GM23338 (cell line): ENCODE data around the gene SMURF2. TPM values are rescaled to one million over a fixed set of nuclear protein-coding genes. Genes with fewer than 3 reads are reported as not detected.

Experiments used
- ATAC-seq: fragments of 200-7000 bp; cut with Tn5 transposase; 3 replicates; pipeline ENCODE4 v1.9.1; 2020
- DNase-seq: peaks from one replicate; pipeline ENCODE4 v3.0.0-alpha.2; 2015; ENCODE audit warnings: low spot score
- H2AFZ ChIP-seq: fragments of 200-600 bp; sonication (generic); 2 replicates; pipeline ENCODE4 v1.8.0; 2016; ENCODE audit warnings: antibody characterized with exemption, mild to moderate bottlenecking, moderate library complexity
- H3F3A ChIP-seq: fragments of 200-600 bp; sonication (generic); replicated peaks from 2 replicates; pipeline ENCODE4 v1.8.0; 2017; ENCODE audit warnings: antibody characterized with exemption, mixed run types, low read depth
- H3K27ac ChIP-seq: fragments of 200-600 bp; sonication (generic); 2 replicates; pipeline ENCODE4 v1.6.1; 2016; ENCODE audit warnings: low read depth
- H3K27me3 ChIP-seq: fragments of 200-600 bp; sonication (generic); 2 replicates; pipeline ENCODE4 v1.8.0; 2016; ENCODE audit warnings: mild to moderate bottlenecking, mixed run types, moderate library complexity; ENCODE audit not compliant: insufficient read depth
- H3K36me3 ChIP-seq: fragments of 200-600 bp; sonication (generic); 2 replicates; pipeline ENCODE4 v1.8.0; 2016; ENCODE audit warnings: mild to moderate bottlenecking; ENCODE audit not compliant: insufficient read depth
- H3K4me1 ChIP-seq: fragments of 200-600 bp; sonication (generic); 2 replicates; pipeline ENCODE4 v1.8.0; 2016; ENCODE audit warnings: mild to moderate bottlenecking, moderate library complexity; ENCODE audit not compliant: insufficient read depth
- H3K4me2 ChIP-seq: fragments of 200-600 bp; sonication (generic); 2 replicates; pipeline ENCODE4 v1.7.1; 2017; ENCODE audit warnings: mixed run types
- H3K4me3 ChIP-seq: fragments of 200-600 bp; sonication (generic); 2 replicates; pipeline ENCODE4 v1.6.1; 2016; ENCODE audit warnings: mixed run types
- H3K79me2 ChIP-seq: fragments of 200-600 bp; sonication (generic); replicated peaks from 2 replicates; pipeline ENCODE4 v1.8.0; 2017; ENCODE audit warnings: mild to moderate bottlenecking; ENCODE audit not compliant: insufficient read depth
- H3K9me2 ChIP-seq: fragments of 200-600 bp; sonication (generic); 2 replicates; pipeline ENCODE4 v1.8.0; 2017; ENCODE audit not compliant: insufficient read depth
- H4K20me1 ChIP-seq: fragments of 200-600 bp; sonication (generic); replicated peaks from 2 replicates; pipeline ENCODE4 v1.8.0; 2017; ENCODE audit warnings: mild to moderate bottlenecking; ENCODE audit not compliant: insufficient read depth
- H3K27ac Mint-ChIP-seq: 2 replicates; pipeline ENCODE4 v1.8.0; 2020; ENCODE audit warnings: inconsistent platforms, mild to moderate bottlenecking, moderate library complexity, mixed read lengths
- H3K27me3 Mint-ChIP-seq: 3 replicates; pipeline ENCODE4 v1.8.0; 2022; ENCODE audit warnings: low read depth, mild to moderate bottlenecking, moderate library complexity, mixed read lengths, inconsistent platforms; ENCODE audit not compliant: insufficient read depth, poor library complexity
- H3K36me3 Mint-ChIP-seq: 3 replicates; pipeline ENCODE4 v1.8.0; 2021; ENCODE audit warnings: low read depth, mild to moderate bottlenecking, inconsistent platforms, moderate library complexity, mixed read lengths
- H3K4me1 Mint-ChIP-seq: 3 replicates; pipeline ENCODE4 v1.8.0; 2020; ENCODE audit warnings: mild to moderate bottlenecking, inconsistent platforms, mixed read lengths
- H3K4me3 Mint-ChIP-seq: 3 replicates; pipeline ENCODE4 v1.8.0; 2021; ENCODE audit warnings: moderate library complexity, mild to moderate bottlenecking, inconsistent platforms, mixed read lengths
- H3K9me3 Mint-ChIP-seq: 3 replicates; pipeline ENCODE4 v1.8.0; 2020; ENCODE audit warnings: moderate library complexity, mild to moderate bottlenecking, inconsistent platforms, mixed read lengths
- CTCF ChIP-seq, 2 experiments: fragments of 200-600 bp in 1 of 2; sonication (generic) in 1 of 2; conservative IDR thresholded peaks; 2 replicates each; pipeline versions ENCODE4 v1.5.1 to v1.6.1; 2016 to 2017; ENCODE audit warnings: antibody characterized with exemption in 2 of 2, low read depth in 2 of 2, mild to moderate bottlenecking in 2 of 2, moderate library complexity in 1 of 2
- ETS1 ChIP-seq: IDR thresholded peaks from 2 replicates; pipeline ENCODE4 v1.6.1; 2016; ENCODE audit warnings: antibody characterized with exemption
- JUNB ChIP-seq: IDR thresholded peaks from one replicate; pipeline ENCODE4 v1.6.1; 2016; ENCODE audit warnings: antibody characterized with exemption; ENCODE audit not compliant: unreplicated experiment
- NANOG ChIP-seq: IDR thresholded peaks from 2 replicates; pipeline ENCODE4 v1.6.1; 2016; ENCODE audit warnings: antibody characterized with exemption, borderline replicate concordance
- ZNF331 ChIP-seq: fragments of 250-450 bp; sonication (Bioruptor Pico); IDR thresholded peaks from 2 replicates; pipeline ENCODE4 v1.5.0; 2020; ENCODE audit warnings: low read depth, mild to moderate bottlenecking, moderate library complexity
- polyA plus RNA-seq: library from polyadenylated mRNA; unstranded; fragments of >200 nt; fragmentation: Nextera tagmentation; extraction: Ambion mirVana; gene quantifications from 2 replicates; pipeline ENCODE4 v1.2.1, GENCODE V29; 2016
- total RNA-seq: library from RNA; depleted of rRNA; stranded (reverse); fragments of >200 nt; shearing (Covaris generic); gene quantifications from 2 replicates; pipeline ENCODE4 v1.2.3, GENCODE V29; 2014
- TF ChIP-seq, protein P1 (sequence below): fragments of 250-450 bp; sonication (Bioruptor Pico); IDR thresholded peaks from 2 replicates; pipeline ENCODE4 v1.5.0; 2020; ENCODE audit warnings: mild to moderate bottlenecking, moderate library complexity

The SMURF2 gene
- total and polyA plus RNA-seq, 2 experiments from 2014 or later: 12.1 to 29.6 TPM

DNA sequence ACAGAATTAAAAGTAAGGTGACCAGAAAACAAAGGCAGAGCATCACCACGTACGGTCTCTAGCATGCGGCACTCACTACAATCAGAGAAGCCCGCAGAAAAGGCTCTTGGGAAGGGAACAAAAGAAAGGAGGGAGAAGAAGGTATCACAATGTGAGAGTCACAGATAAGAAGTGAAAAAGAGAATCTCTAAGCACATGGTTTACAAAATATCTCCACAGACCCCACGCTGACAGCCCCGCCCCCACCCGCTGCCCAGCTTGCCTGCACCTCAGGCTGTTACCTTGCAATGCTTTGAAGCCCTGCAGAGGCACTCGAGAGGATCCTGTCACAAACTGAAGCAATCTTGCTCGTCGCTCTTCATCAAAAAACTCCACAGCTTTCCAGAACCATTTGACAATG lies 114.8 kb downstream of the SMURF2 start (continued):
- TF ChIP-seq, protein P1, sequence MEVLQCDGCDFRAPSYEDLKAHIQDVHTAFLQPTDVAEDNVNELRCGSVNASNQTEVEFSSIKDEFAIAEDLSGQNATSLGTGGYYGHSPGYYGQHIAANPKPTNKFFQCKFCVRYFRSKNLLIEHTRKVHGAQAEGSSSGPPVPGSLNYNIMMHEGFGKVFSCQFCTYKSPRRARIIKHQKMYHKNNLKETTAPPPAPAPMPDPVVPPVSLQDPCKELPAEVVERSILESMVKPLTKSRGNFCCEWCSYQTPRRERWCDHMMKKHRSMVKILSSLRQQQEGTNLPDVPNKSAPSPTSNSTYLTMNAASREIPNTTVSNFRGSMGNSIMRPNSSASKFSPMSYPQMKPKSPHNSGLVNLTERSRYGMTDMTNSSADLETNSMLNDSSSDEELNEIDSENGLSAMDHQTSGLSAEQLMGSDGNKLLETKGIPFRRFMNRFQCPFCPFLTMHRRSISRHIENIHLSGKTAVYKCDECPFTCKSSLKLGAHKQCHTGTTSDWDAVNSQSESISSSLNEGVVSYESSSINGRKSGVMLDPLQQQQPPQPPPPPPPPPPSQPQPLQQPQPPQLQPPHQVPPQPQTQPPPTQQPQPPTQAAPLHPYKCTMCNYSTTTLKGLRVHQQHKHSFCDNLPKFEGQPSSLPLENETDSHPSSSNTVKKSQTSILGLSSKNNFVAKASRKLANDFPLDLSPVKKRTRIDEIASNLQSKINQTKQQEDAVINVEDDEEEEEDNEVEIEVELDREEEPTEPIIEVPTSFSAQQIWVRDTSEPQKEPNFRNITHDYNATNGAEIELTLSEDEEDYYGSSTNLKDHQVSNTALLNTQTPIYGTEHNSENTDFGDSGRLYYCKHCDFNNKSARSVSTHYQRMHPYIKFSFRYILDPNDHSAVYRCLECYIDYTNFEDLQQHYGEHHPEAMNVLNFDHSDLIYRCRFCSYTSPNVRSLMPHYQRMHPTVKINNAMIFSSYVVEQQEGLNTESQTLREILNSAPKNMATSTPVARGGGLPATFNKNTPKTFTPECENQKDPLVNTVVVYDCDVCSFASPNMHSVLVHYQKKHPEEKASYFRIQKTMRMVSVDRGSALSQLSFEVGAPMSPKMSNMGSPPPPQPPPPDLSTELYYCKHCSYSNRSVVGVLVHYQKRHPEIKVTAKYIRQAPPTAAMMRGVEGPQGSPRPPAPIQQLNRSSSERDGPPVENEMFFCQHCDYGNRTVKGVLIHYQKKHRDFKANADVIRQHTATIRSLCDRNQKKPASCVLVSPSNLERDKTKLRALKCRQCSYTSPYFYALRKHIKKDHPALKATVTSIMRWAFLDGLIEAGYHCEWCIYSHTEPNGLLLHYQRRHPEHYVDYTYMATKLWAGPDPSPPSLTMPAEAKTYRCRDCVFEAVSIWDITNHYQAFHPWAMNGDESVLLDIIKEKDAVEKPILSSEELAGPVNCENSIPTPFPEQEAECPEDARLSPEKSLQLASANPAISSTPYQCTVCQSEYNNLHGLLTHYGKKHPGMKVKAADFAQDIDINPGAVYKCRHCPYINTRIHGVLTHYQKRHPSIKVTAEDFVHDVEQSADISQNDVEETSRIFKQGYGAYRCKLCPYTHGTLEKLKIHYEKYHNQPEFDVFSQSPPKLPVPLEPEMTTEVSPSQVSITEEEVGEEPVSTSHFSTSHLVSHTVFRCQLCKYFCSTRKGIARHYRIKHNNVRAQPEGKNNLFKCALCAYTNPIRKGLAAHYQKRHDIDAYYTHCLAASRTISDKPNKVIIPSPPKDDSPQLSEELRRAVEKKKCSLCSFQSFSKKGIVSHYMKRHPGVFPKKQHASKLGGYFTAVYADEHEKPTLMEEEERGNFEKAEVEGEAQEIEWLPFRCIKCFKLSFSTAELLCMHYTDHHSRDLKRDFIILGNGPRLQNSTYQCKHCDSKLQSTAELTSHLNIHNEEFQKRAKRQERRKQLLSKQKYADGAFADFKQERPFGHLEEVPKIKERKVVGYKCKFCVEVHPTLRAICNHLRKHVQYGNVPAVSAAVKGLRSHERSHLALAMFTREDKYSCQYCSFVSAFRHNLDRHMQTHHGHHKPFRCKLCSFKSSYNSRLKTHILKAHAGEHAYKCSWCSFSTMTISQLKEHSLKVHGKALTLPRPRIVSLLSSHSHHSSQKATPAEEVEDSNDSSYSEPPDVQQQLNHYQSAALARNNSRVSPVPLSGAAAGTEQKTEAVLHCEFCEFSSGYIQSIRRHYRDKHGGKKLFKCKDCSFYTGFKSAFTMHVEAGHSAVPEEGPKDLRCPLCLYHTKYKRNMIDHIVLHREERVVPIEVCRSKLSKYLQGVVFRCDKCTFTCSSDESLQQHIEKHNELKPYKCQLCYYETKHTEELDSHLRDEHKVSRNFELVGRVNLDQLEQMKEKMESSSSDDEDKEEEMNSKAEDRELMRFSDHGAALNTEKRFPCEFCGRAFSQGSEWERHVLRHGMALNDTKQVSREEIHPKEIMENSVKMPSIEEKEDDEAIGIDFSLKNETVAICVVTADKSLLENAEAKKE (CRISPR knock-in tag): no peak
- TF ChIP-seq JUNB (no peak), NANOG (no peak), ZNF331 (CRISPR knock-in tag) (no peak), ETS1 (no peak), CTCF (conservative IDR thresholded peaks at IDR 0.05; ENCODE audit: low read depth in 2 of 2) (no peak)

GRCh38 chr17:64546716-64547115 lies 115.4 kb downstream of the SMURF2 start:
- Mint-ChIP-seq H3K4me1 (peaks cover 26% of the 10 kb centered on the region), H3K27ac (no peak overlapping the region), H3K27me3 (peaks cover 2% of the 10 kb centered on the region), H3K4me3 (no peak overlapping the region), H3K9me3 (no peaks in the 10 kb centered on the region), H3K36me3 (peaks cover 11% of the 10 kb centered on the region; the same call in 2 of the 3 replicates)
- Histone ChIP-seq H4K20me1 (no peaks in the 10 kb centered on the region), H3K27me3 (no peaks in the 10 kb centered on the region), H2AFZ (no peak overlapping the region), H3K36me3 (peaks cover 6% of the 10 kb centered on the region), H3F3A (no peaks in the 10 kb centered on the region), H3K27ac (no peak overlapping the region), H3K4me1 (peaks cover 11% of the 10 kb centered on the region), H3K79me2 (no peaks in the 10 kb centered on the region), H3K9me2 (no peaks in the 10 kb centered on the region), H3K4me3 (no peak overlapping the region), H3K4me2 (no peak overlapping the region)
- DNase-seq (no peak), ATAC-seq (no peak)
- TF ChIP-seq, protein P1 (CRISPR knock-in tag): no peak
